ENCODE results near the gene SCD5.

Gene SCD5

GRCh38 chr4:82613121-82613520 is 185.5 kb downstream of the SCD5 start:
- Histone ChIP-seq H3K27ac (no peak overlapping the region), H3K4me3 (ENCODE audit: low read depth in 1 of 2, low read length in 1 of 2) (no peak overlapping the region), H3K9me3 (no peaks in the 10 kb centered on the region), H3K27me3 (no peaks in the 10 kb centered on the region), H3K36me3 (no peaks in the 10 kb centered on the region), H3K4me1 (ENCODE audit: control insufficient read depth in 1 of 2, insufficient read depth in 1 of 2, low read depth in 1 of 2, low read length in 1 of 2) (no peaks in the 10 kb centered on the region)
- no peak for TF ChIP-seq CTCF (IDR thresholded peaks at IDR 0.05)

GRCh38 chr4:82611982-82612381 is 186.6 kb downstream of the SCD5 start:
- no peaks in the 10 kb centered on the region for H3K36me3 ChIP-seq
- H3K9me3 ChIP-seq = no peaks in the 10 kb centered on the region
- H3K4me1 ChIP-seq (ENCODE audit: control insufficient read depth in 1 of 2, insufficient read depth in 1 of 2, low read depth in 1 of 2, low read length in 1 of 2) = no peaks in the 10 kb centered on the region
- no peaks in the 10 kb centered on the region for H3K27me3 ChIP-seq
- no peak for TF ChIP-seq CTCF (IDR thresholded peaks at IDR 0.05)
- H3K4me3 ChIP-seq (ENCODE audit: low read depth in 1 of 2, low read length in 1 of 2) = no peak overlapping the region
- no peak overlapping the region for H3K27ac ChIP-seq

- Histone ChIP-seq H3K27ac (no peak overlapping the region), H3K4me1 (ENCODE audit: control insufficient read depth in 1 of 2, insufficient read depth in 1 of 2, low read depth in 1 of 2, low read length in 1 of 2) (no peaks in the 10 kb centered on the region), H3K27me3 (no peaks in the 10 kb centered on the region), H3K36me3 (no peaks in the 10 kb centered on the region), H3K4me3 (ENCODE audit: low read depth in 1 of 2, low read length in 1 of 2) (no peak overlapping the region), H3K9me3 (no peaks in the 10 kb centered on the region)
- no peak for TF ChIP-seq CTCF (IDR thresholded peaks at IDR 0.05)
Observed at GRCh38 chr4:82611527-82611926, 187.1 kb downstream of the SCD5 start.

GRCh38 chr4:82610041-82610440 is 188.6 kb downstream of the SCD5 start:
- Histone ChIP-seq H3K36me3 (no peaks in the 10 kb centered on the region), H3K9me3 (no peaks in the 10 kb centered on the region), H3K27ac (no peak overlapping the region), H3K4me3 (ENCODE audit: low read depth in 1 of 2, low read length in 1 of 2) (no peak overlapping the region), H3K4me1 (ENCODE audit: control insufficient read depth in 1 of 2, insufficient read depth in 1 of 2, low read depth in 1 of 2, low read length in 1 of 2) (no peaks in the 10 kb centered on the region), H3K27me3 (no peaks in the 10 kb centered on the region)
- no peak for TF ChIP-seq CTCF (IDR thresholded peaks at IDR 0.05)

GRCh38 chr4:82606622-82607021 is 192.0 kb downstream of the SCD5 start:
- H3K4me3 ChIP-seq (ENCODE audit: low read depth in 1 of 2, low read length in 1 of 2) = no peak overlapping the region
- no peaks in the 10 kb centered on the region for H3K27me3 ChIP-seq
- no peaks in the 10 kb centered on the region for H3K9me3 ChIP-seq
- TF ChIP-seq CTCF (IDR thresholded peaks at IDR 0.05) = no peak
- no peaks in the 10 kb centered on the region for H3K36me3 ChIP-seq
- no peaks in the 10 kb centered on the region for H3K4me1 ChIP-seq (ENCODE audit: control insufficient read depth in 1 of 2, insufficient read depth in 1 of 2, low read depth in 1 of 2, low read length in 1 of 2)
- H3K27ac ChIP-seq = no peak overlapping the region

- no peaks in the 10 kb centered on the region for H3K4me1 ChIP-seq (ENCODE audit: control insufficient read depth in 1 of 2, insufficient read depth in 1 of 2, low read depth in 1 of 2, low read length in 1 of 2)
- TF ChIP-seq CTCF (IDR thresholded peaks at IDR 0.05) = no peak
- no peaks in the 10 kb centered on the region for H3K9me3 ChIP-seq
- no peaks in the 10 kb centered on the region for H3K36me3 ChIP-seq
- no peak overlapping the region for H3K27ac ChIP-seq
- no peaks in the 10 kb centered on the region for H3K27me3 ChIP-seq
- H3K4me3 ChIP-seq (ENCODE audit: low read depth in 1 of 2, low read length in 1 of 2) = no peak overlapping the region
Observed at GRCh38 chr4:82604522-82604921, 194.1 kb downstream of the SCD5 start.
